ENCODE results near the gene LZTR1. TPM values are rescaled to one million over a fixed set of nuclear protein-coding genes. Genes with fewer than 3 reads are reported as not detected.

LZTR1 gene
- polyA plus RNA-seq, 1 of the 3 experiments (the other 2 are of a cell fraction): 37.7 TPM

- ChIA-PET POLR2A (interaction anchor here (1.2 kb wide), 1 partner anchor 25 kb away, joined by 3 read pairs; the partner anchor contains the start of gene LRRC74B), CTCF (interaction anchor here (0.9 to 1.7 kb wide), 8 partner anchors 8 to 84 kb away, joined by 3 to 5 read pairs (median 4); partner anchors contain the start of gene SLC7A4)
- DNase-seq: peak; percentile 71
- H3K36me3 ChIP-seq (replicated peaks in 1 of 2; ENCODE audit: control insufficient read depth in 1 of 2, insufficient read depth in 2 of 2, low read length in 1 of 2): no peaks in the 10 kb centered on the region
- WGBS (ENCODE audit: low lambda C conversion rate): 69% methylated on average over 7 of the region's 7 CpGs
- H3K9me2 ChIP-seq: no peaks in the 10 kb centered on the region
- no peak overlapping the region for H3K4me2 ChIP-seq
- H3K27me3 ChIP-seq (ENCODE audit: insufficient read depth): no peaks in the 10 kb centered on the region
- H4K20me1 ChIP-seq (ENCODE audit: insufficient read depth): no peaks in the 10 kb centered on the region
- H3K9me3 ChIP-seq: no peaks in the 10 kb centered on the region
- H3K4me3 ChIP-seq (ENCODE audit: low read depth in 2 of 2, low read length in 1 of 2): no peak overlapping the region
- no peak overlapping the region for H3K9ac ChIP-seq
- H3K79me2 ChIP-seq (ENCODE audit: insufficient read depth): no peaks in the 10 kb centered on the region
- no peak overlapping the region for H2AFZ ChIP-seq (ENCODE audit: low read depth)
- no peak overlapping the region for H3K27ac ChIP-seq (ENCODE audit: low read depth in 2 of 2, low read length in 1 of 2)
- H3K4me1 ChIP-seq (ENCODE audit: control insufficient read depth in 1 of 2, insufficient read depth in 2 of 2, low read depth in 1 of 2, low read length in 1 of 2): peaks cover 1 to 27% of the 10 kb centered on the region in 2 experiments; a peak in 1 of 4 replicates
- no peaks in the 10 kb centered on the region for H3F3A ChIP-seq (replicated peaks; ENCODE audit: insufficient read depth)
- TF ChIP-seq MAX (IDR thresholded peaks at IDR 0.05; ENCODE audit: low read depth) (no peak), EZH2phosphoT487 (IDR thresholded peaks at IDR 0.05; ENCODE audit: borderline replicate concordance, low read depth) (no peak), RFX5 (IDR thresholded peaks at IDR 0.05; ENCODE audit: low read length) (no peak), CTCF (IDR thresholded peaks at IDR 0.05) (peak; percentile 52), RAD21 (IDR thresholded peaks at IDR 0.05; ENCODE audit: low read length) (peak; percentile 56)
Observed at GRCh38 chr22:21020802-21021429, 38.8 kb downstream of the LZTR1 start.

- Histone ChIP-seq H3F3A (replicated peaks; ENCODE audit: insufficient read depth) (no peaks in the 10 kb centered on the region), H3K79me2 (ENCODE audit: insufficient read depth) (no peaks in the 10 kb centered on the region), H3K9me3 (no peaks in the 10 kb centered on the region), H3K4me1 (ENCODE audit: control insufficient read depth in 1 of 2, insufficient read depth in 2 of 2, low read depth in 1 of 2, low read length in 1 of 2) (peaks cover 0 to 23% of the 10 kb centered on the region in 2 experiments; a peak in 1 of 4 replicates), H3K9ac (no peak overlapping the region), H3K4me2 (no peak overlapping the region), H3K36me3 (replicated peaks in 1 of 2; ENCODE audit: control insufficient read depth in 1 of 2, insufficient read depth in 2 of 2, low read length in 1 of 2) (no peaks in the 10 kb centered on the region), H3K27ac (ENCODE audit: low read depth in 2 of 2, low read length in 1 of 2) (no peak overlapping the region), H3K9me2 (no peaks in the 10 kb centered on the region), H4K20me1 (ENCODE audit: insufficient read depth) (no peaks in the 10 kb centered on the region), H3K27me3 (ENCODE audit: insufficient read depth) (no peaks in the 10 kb centered on the region), H3K4me3 (ENCODE audit: low read depth in 2 of 2, low read length in 1 of 2) (no peak overlapping the region), H2AFZ (ENCODE audit: low read depth) (no peak overlapping the region)
- TF ChIP-seq TEAD4 (IDR thresholded peaks at IDR 0.05; ENCODE audit: borderline replicate concordance, insufficient read depth) (no peak), GABPA (IDR thresholded peaks at IDR 0.05; ENCODE audit: low read depth) (no peak), TAF1 (IDR thresholded peaks at IDR 0.05; ENCODE audit: borderline replicate concordance, low read depth, low read length) (no peak), NFIC (IDR thresholded peaks at IDR 0.05; ENCODE audit: borderline replicate concordance) (no peak), FOXM1 (IDR thresholded peaks at IDR 0.05; ENCODE audit: low read depth) (no peak), MAX (IDR thresholded peaks at IDR 0.05; ENCODE audit: low read depth) (no peak), FOXJ3 (CRISPR knock-in tag; IDR thresholded peaks at IDR 0.05) (no peak), RAD21 (IDR thresholded peaks at IDR 0.05; ENCODE audit: low read length) (no peak), PBX3 (IDR thresholded peaks at IDR 0.05) (no peak), REST (IDR thresholded peaks at IDR 0.05; ENCODE audit: low read depth, low read length) (no peak), YY1 (IDR thresholded peaks at IDR 0.05; ENCODE audit: low read depth) (no peak), TCF12 (IDR thresholded peaks at IDR 0.05) (no peak), ZBTB33 (IDR thresholded peaks at IDR 0.05; ENCODE audit: borderline replicate concordance, low read depth) (no peak), MXI1 (IDR thresholded peaks at IDR 0.05; ENCODE audit: low read depth, low read length) (no peak), RCOR1 (IDR thresholded peaks at IDR 0.05; ENCODE audit: low read length) (no peak)
- no peak for DNase-seq
- CTCF ChIA-PET: interaction anchor here (0.6 kb wide), 1 partner anchor 23 kb away, joined by 4 read pairs; no protein-coding TSS in a partner anchor
- POLR2A ChIA-PET: no interaction called here
- WGBS (ENCODE audit: low lambda C conversion rate): 84% methylated on average over 7 of the region's 10 CpGs
Observed at GRCh38 chr22:21022507-21022906, 40.4 kb downstream of the LZTR1 start.

All from SK-N-SH (cell line).